ENCODE measurements around the gene TRIM24.

The TRIM24 gene

DNA sequence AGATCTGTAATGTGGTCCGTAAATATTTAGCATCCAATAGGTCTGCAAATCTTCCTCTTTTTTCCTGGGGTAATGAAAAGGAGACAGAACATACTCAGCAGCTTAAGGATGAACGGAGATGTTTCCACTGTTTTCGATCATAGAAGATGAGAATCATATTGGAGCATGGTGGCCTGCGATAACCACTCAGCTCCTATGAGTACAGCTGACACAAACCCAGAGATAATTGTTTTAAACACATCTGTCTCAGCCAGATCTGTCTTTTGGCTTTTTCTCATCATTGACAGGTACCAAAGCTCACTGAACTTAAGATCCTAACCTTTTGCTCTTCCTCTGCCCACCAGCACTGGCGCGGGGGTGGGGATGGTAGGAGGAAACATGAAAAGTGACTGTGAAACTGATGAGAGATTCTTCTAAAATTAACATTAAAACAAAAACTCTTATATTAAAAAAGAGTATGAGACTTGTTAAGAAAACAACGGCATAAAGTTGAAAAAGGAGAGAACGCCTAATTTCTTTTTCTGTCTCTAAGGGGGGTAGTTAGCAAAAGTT, 170.1 kb downstream of the TRIM24 start:
- DNase-seq = no peak

DNA sequence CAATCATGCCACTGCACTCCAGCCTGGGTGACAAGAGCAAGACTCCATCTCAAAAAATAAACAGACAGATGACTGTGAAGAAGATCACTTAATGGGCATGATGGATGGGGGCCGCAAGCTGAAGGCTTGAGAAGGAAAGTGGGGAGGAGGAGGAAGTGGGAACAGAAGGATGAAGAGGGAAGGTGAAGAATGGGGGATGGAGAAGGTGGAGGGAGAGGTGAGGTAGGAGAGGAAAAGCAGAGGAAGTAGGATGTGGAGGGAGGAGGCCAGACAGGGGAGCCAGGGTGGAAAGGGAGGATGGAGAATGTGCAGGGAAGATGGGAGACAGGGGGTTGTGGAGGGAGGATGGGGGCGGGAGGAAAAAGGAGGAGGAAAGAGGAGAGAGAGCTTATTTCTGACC, 172.3 kb downstream of the TRIM24 start:
- no peak for DNase-seq

DNA sequence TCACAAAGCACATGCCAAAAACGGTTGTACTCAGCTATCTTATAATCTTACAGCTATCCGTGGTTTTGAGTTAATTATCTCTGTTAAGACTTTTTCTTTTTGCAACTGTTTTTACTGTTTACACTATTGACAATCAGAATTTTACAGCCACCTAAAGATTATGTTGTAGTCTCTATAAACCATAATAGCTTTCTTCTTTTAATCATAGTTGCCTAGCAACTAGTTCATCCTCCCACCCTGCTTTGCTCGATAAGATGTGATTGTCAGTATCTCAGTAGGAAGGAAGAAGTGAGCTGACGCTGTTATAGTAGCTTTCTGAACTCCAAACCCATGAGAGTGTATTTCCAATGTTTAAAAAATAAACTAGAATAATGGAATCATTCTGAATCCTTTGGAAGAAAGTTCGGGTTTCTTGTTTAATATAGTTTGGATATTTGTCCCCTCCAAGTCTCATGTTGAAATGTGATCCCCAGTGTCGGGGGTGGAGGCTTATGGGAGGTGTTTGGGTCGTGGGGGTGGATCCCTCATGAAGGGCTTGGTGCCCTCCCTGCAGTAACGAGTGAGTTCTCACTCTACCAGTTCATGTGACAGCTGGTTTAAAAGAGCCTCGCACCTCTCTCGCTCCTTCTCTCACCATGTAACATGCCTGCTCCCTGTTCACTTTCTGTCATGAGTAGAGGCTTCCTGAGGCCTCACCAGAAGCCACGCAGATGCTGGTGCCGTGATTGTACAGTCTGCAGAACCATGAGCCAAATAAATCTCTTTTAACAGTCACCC, 173.0 kb downstream of the TRIM24 start:
- no peak for DNase-seq
